ENCODE results near the gene RAPGEF1.

GRCh38 chr9:131651599-131651998 is 88.3 kb downstream of the RAPGEF1 start:
- TF ChIP-seq SMARCA4 (IDR thresholded peaks at IDR 0.05) (no peak), ZNF212 (CRISPR knock-in tag; IDR thresholded peaks at IDR 0.05) (no peak), CBX1 (IDR thresholded peaks at IDR 0.05; ENCODE audit: low read depth) (no peak), POLR2A (conservative IDR thresholded peaks at IDR 0.05) (no peak), ESRRA (IDR thresholded peaks at IDR 0.05; ENCODE audit: borderline replicate concordance, low read depth) (no peak), TFAM (CRISPR knock-in tag; conservative IDR thresholded peaks at IDR 0.05) (no peak), ATF7 (IDR thresholded peaks at IDR 0.05) (no peak), SMAD3 (CRISPR knock-in tag; conservative IDR thresholded peaks at IDR 0.05) (no peak)
